Uterus (tissue), 4 donors: Measurements from ENCODE around the gene HS6ST3. TPM values are rescaled to one million over a fixed set of nuclear protein-coding genes. Genes with fewer than 3 reads are reported as not detected.

Experiments used
- DNase-seq, 2 donors: peaks; one replicate each; pipeline ENCODE4 v3.0.0-alpha.2; 2019 to 2020
- H3K27ac ChIP-seq, 2 donors: fragments of 200-600 bp; sonication (generic); 1 replicate in 1 of 2; 2 replicates in 1 of 2; pipeline ENCODE4 v1.5.1; 2016 to 2018
- H3K27me3 ChIP-seq, 2 donors: fragments of 200-600 bp; sonication (generic); one replicate each; pipeline ENCODE4 v1.5.1; 2018 to 2019; ENCODE audit warnings: control low read depth in 1 of 2
- H3K36me3 ChIP-seq, 2 donors: fragments of 200-600 bp; sonication (generic); one replicate each; pipeline ENCODE4 v1.5.1; 2019; ENCODE audit warnings: control low read depth in 1 of 2
- H3K4me1 ChIP-seq, 2 donors: fragments of 200-600 bp; sonication (generic); one replicate each; pipeline ENCODE4 v1.5.1; 2018 to 2019; ENCODE audit warnings: control low read depth in 1 of 2
- H3K4me3 ChIP-seq, 2 donors: fragments of 200-600 bp; sonication (generic); 1 replicate in 1 of 2; 2 replicates in 1 of 2; pipeline ENCODE4 v1.5.1; 2018 to 2019; ENCODE audit warnings: mild to moderate bottlenecking in 1 of 2
- H3K9me3 ChIP-seq, 2 donors: fragments of 200-600 bp; sonication (generic); one replicate each; pipeline ENCODE4 v1.5.1; 2019; ENCODE audit warnings: control low read depth in 1 of 2
- POLR2A ChIP-seq, 2 donors: fragments of 450-650 bp; IDR thresholded peaks; one replicate each; pipeline ENCODE4 v1.6.1; 2016; ENCODE audit warnings: antibody characterized with exemption in 2 of 2, mild to moderate bottlenecking in 1 of 2, moderate library complexity in 1 of 2
- intact Hi-C: fragments of 100-400 bp; cut with DNase I; formaldehyde crosslinking; loops from one replicate; pipeline ENCODE4 v1.15.1; 2023; ENCODE audit warnings: low total_unique reads
- total RNA-seq, 4 donors: library from RNA; depleted of rRNA in 3 of 4; stranded (reverse); fragments of >200 nt in 3 of 4; gene quantifications; one replicate each; pipeline versions ENCODE4 v1.1.0 to v1.2.4, GENCODE V29; 2014 to 2023
- TF ChIP-seq, protein P1 (sequence below), 4 experiments: fragments of 200-600 bp in 2 of 4; fragments of 450-650 bp in 2 of 4; sonication (generic) in 2 of 4; IDR thresholded peaks; one replicate each; pipeline ENCODE4 v1.5.1; 2016 to 2019; ENCODE audit warnings: antibody characterized with exemption in 4 of 4, mild to moderate bottlenecking in 2 of 4, moderate library complexity in 1 of 4
- donor health status: DM: yes; HTN: yes; CAD: no.

The HS6ST3 gene
- total RNA-seq, 4 donors from 2014 or later, result 1.3 to 8.7 (median 5.3) TPM

DNA sequence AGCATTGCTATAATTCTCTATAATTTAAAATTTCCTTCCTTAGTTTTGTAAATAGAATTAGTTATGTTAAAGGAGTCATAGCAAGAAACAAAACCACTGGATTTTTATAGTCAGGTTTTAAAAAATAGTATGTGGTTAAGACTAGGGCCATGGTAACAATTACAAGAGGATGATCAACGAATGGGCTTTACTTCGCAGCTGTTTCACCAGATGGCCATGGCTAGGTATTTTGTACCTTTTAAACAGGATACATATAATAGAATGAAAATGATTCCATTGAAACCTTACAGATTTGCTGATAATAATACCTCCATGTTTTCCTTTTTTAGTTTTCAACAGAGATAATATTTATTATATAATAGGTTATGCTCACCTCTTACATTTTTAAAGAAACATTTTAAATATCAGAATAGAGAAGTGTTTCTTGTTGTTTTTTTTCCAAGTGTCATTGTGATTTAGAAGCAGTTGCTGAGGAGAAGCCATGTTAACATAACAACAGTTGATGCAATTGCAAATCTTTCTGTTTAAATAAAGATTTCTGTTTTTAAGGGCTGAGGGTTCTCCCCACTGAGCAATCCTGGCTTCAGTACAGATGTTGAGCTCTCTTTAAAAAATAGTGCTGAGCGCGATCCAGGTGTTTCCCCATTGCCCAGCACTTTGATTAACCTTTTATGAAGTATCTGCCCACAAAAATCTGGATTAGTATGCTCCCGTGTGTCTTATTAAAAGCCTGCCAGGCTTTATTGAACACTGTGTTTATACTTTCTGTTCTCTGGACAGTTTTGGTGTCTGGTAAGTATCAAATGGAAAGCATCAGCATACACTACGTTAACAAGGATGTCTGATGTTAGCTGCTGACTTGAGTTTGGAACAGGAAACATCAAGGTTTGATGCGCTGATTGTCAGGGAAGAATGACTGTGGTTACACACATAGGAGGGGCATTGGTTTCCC is 205.3 kb downstream of the HS6ST3 start:
- Histone ChIP-seq H3K27ac (no peak overlapping the region), H3K27me3 (no peaks in the 10 kb centered on the region)

DNA sequence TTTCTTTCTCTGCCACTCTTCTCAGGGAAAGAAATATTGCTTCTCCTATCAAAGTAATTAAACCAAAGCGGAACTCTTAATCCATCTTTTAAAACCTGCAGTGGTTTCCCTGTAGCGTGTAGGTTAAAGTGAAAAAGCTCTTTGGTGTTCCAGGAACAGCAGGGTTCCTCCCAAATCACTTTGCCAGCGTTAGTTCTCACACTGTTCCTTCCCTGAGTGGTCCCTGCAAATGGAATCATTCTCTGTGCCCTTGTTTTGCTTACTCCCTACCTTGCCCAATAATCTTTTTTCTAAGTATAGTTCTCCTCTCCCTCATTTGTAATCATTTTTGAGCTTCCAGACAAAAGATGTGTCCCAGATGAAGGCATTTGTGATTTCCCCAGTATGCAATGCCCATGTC is 207.5 kb downstream of the HS6ST3 start:
- DNase-seq, result no peak
- no peaks in the 10 kb centered on the region for H3K9me3 ChIP-seq
- H3K27me3 ChIP-seq, result no peaks in the 10 kb centered on the region
- H3K36me3 ChIP-seq, result no peaks in the 10 kb centered on the region
- H3K4me3 ChIP-seq, result no peak overlapping the region
- H3K4me1 ChIP-seq, result no peaks in the 10 kb centered on the region
- no peak overlapping the region for H3K27ac ChIP-seq
- TF ChIP-seq POLR2A (IDR thresholded peaks at IDR 0.05), result no peak
- TF ChIP-seq, protein P1, sequence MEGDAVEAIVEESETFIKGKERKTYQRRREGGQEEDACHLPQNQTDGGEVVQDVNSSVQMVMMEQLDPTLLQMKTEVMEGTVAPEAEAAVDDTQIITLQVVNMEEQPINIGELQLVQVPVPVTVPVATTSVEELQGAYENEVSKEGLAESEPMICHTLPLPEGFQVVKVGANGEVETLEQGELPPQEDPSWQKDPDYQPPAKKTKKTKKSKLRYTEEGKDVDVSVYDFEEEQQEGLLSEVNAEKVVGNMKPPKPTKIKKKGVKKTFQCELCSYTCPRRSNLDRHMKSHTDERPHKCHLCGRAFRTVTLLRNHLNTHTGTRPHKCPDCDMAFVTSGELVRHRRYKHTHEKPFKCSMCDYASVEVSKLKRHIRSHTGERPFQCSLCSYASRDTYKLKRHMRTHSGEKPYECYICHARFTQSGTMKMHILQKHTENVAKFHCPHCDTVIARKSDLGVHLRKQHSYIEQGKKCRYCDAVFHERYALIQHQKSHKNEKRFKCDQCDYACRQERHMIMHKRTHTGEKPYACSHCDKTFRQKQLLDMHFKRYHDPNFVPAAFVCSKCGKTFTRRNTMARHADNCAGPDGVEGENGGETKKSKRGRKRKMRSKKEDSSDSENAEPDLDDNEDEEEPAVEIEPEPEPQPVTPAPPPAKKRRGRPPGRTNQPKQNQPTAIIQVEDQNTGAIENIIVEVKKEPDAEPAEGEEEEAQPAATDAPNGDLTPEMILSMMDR (IDR thresholded peaks at IDR 0.05), result no peak
- intact Hi-C loops, result no loop called here

More for the DNA sequence above, 205.3 kb downstream of the HS6ST3 start:
- H3K36me3 ChIP-seq, result no peaks in the 10 kb centered on the region
- H3K4me3 ChIP-seq, result no peak overlapping the region
- no peak for DNase-seq
- TF ChIP-seq, protein P1 (IDR thresholded peaks at IDR 0.05), result no peak
- TF ChIP-seq POLR2A (IDR thresholded peaks at IDR 0.05), result no peak
- H3K4me1 ChIP-seq, result no peaks in the 10 kb centered on the region
- H3K9me3 ChIP-seq, result no peaks in the 10 kb centered on the region
- intact Hi-C loops, result no loop called here

DNA sequence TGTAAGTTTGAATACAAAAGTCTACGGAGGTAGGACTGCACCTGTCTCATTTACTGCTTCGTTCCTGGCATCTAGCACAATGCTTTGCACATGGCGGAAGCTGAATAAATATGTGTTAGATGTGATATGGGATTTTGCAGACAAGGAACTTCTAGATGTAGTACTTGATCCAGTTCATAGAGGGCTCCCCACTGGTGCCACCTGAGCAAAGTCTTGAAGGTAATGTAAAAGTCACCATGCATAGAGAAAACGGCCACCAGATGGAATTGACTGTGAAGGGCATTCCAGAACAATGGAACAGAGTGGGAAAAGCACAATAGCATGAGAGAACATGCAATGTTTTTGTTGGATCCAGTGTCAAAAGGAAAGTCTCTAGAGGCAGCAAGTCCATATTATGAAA is 209.3 kb downstream of the HS6ST3 start:
- Histone ChIP-seq H3K9me3 (no peaks in the 10 kb centered on the region), H3K36me3 (no peaks in the 10 kb centered on the region), H3K27me3 (no peaks in the 10 kb centered on the region), H3K27ac (no peak overlapping the region), H3K4me3 (no peak overlapping the region), H3K4me1 (no peaks in the 10 kb centered on the region)
- TF ChIP-seq, protein P1 (IDR thresholded peaks at IDR 0.05), result no peak
- TF ChIP-seq POLR2A (IDR thresholded peaks at IDR 0.05), result no peak
- intact Hi-C loops, result no loop called here
- DNase-seq, result no peak

DNA sequence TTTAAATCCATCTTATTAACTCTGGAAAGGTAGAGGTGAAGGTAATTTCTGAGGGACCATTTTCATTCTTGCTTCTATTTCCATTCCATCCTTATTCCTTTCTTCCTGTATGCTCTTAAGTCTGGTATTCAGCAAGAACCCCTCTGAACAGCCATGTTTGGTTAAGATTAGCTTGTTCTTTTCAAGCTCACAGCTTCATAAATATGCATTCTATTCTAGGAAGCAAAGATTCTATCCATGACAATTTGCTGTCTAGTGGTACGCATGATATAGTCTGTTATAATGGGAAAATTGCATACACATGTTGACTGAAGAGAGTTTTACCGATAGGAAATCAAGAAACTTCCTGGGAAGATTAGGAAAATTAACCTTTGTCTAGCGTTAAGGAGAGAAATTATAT is 218.7 kb downstream of the HS6ST3 start:
- no peaks in the 10 kb centered on the region for H3K4me1 ChIP-seq
- intact Hi-C loops, result no loop called here
- TF ChIP-seq, protein P1 (IDR thresholded peaks at IDR 0.05), result no peak
- no peak for TF ChIP-seq POLR2A (IDR thresholded peaks at IDR 0.05)
- no peaks in the 10 kb centered on the region for H3K9me3 ChIP-seq
- no peak overlapping the region for H3K4me3 ChIP-seq
- H3K36me3 ChIP-seq, result no peaks in the 10 kb centered on the region
- no peak overlapping the region for H3K27ac ChIP-seq
- no peak for DNase-seq
- H3K27me3 ChIP-seq, result no peaks in the 10 kb centered on the region

DNA sequence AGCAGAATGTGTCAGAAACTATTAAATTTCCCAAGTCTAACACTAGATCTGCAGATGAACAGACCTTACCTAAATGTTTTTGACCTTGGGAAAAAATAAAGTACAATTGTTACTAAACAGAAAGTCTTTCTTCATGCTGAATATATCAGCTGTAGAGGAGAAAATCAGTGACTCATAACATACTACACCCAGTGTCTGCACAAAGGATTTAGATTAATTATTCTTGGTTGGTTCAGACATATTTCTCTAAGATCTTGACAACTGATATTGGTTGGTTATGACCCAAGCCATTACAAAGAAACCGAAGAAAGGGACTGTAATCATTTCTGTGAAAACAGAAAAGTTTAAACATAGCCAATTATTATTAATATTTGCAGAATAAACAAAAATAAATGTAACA is 225.1 kb downstream of the HS6ST3 start:
- Histone ChIP-seq H3K4me3 (no peak overlapping the region), H3K36me3 (no peaks in the 10 kb centered on the region), H3K4me1 (no peaks in the 10 kb centered on the region), H3K27ac (no peak overlapping the region), H3K27me3 (no peaks in the 10 kb centered on the region), H3K9me3 (no peaks in the 10 kb centered on the region)
- no peak for DNase-seq
- no peak for TF ChIP-seq POLR2A (IDR thresholded peaks at IDR 0.05)
- TF ChIP-seq, protein P1 (IDR thresholded peaks at IDR 0.05), result no peak
- intact Hi-C loops, result no loop called here
